Upper lobe of left lung (tissue), 6 donors: ENCODE data around the gene LPXN. TPM values are rescaled to one million over a fixed set of nuclear protein-coding genes. Genes with fewer than 3 reads are reported as not detected.

Experiments
- ATAC-seq, 2 donors: fragments of 200-7000 bp; cut with Tn5 transposase; one replicate each; pipeline ENCODE4 v1.9.1; 2022; ENCODE audit warnings: mild to moderate bottlenecking in 2 of 2, moderate library complexity in 2 of 2; ENCODE audit not compliant: low FRiP score in 2 of 2
- DNase-seq, 2 donors: peaks; one replicate each; pipeline ENCODE4 v3.0.0-alpha.2; 2019 to 2020
- H3K27ac ChIP-seq, 4 donors: fragments of 200-600 bp; sonication (generic); one replicate each; pipeline ENCODE4 v1.5.1; 2016 to 2019
- H3K27me3 ChIP-seq, 4 donors: fragments of 200-600 bp; sonication (generic); one replicate each; pipeline ENCODE4 v1.5.1; 2017 to 2019
- H3K36me3 ChIP-seq, 4 donors: fragments of 200-600 bp; sonication (generic); one replicate each; pipeline ENCODE4 v1.5.1; 2016 to 2019
- H3K4me1 ChIP-seq, 4 donors: fragments of 200-600 bp; sonication (generic); one replicate each; pipeline ENCODE4 v1.5.1; 2018 to 2019
- H3K4me3 ChIP-seq, 4 donors: fragments of 200-600 bp; sonication (generic); one replicate each; pipeline ENCODE4 v1.5.1; 2017 to 2019; ENCODE audit warnings: mild to moderate bottlenecking in 2 of 4, moderate library complexity in 1 of 4
- H3K9me3 ChIP-seq, 4 donors: fragments of 200-600 bp; sonication (generic); one replicate each; pipeline ENCODE4 v1.5.1; 2018 to 2019
- CTCF ChIP-seq, 6 experiments: fragments of 450-650 bp in 4 of 6; fragments of 200-600 bp in 2 of 6; sonication (generic) in 2 of 6; IDR thresholded peaks; one replicate each; pipeline ENCODE4 v1.5.1; 2016 to 2019; ENCODE audit warnings: antibody characterized with exemption in 6 of 6
- EP300 ChIP-seq, 4 donors: sonication (generic); formaldehyde crosslinking; IDR thresholded peaks; one replicate each; pipeline ENCODE4 v1.5.1; 2017; ENCODE audit warnings: antibody characterized with exemption in 4 of 4, control low read depth in 2 of 4
- POLR2A ChIP-seq, 4 donors: fragments of 450-650 bp; IDR thresholded peaks; one replicate each; pipeline ENCODE4 v1.5.1; 2016 to 2017; ENCODE audit warnings: antibody characterized with exemption in 4 of 4, mild to moderate bottlenecking in 2 of 4
- POLR2AphosphoS5 ChIP-seq, 2 donors: sonication (generic); formaldehyde crosslinking; IDR thresholded peaks; one replicate each; pipeline ENCODE4 v1.5.1; 2017; ENCODE audit warnings: antibody characterized with exemption in 2 of 2
- WGBS, 2 donors: methylation state at CpG; one replicate each; pipeline ENCODE4 v1.1.5; 2017 to 2018; 5-methylcytosine and 5-hydroxymethylcytosine counted together
- total RNA-seq, 6 donors: library from RNA; depleted of rRNA in 4 of 6; stranded (reverse); fragments of >200 nt in 4 of 6; gene quantifications; one replicate each; pipeline versions ENCODE4 v1.1.0 to v1.2.1, GENCODE V29; 2016 to 2021
- donor health status: DM: no; HTN: no; CAD: no; lungs with moderate emphysema.
- donor health status: DM: no; HTN: yes; CAD: no; lungs with severe emphysema.

Gene LPXN
- total RNA-seq, 6 donors from 2014 or later, result 17.2 to 52.8 (median 34.1) TPM

GRCh38 chr11:58596621-58597020 is 21.0 kb upstream of the LPXN start:
- TF ChIP-seq CTCF (IDR thresholded peaks at IDR 0.05) (no peak), POLR2AphosphoS5 (IDR thresholded peaks at IDR 0.05) (no peak), EP300 (IDR thresholded peaks at IDR 0.05) (no peak), POLR2A (IDR thresholded peaks at IDR 0.05) (no peak)
- Histone ChIP-seq H3K36me3 (peaks cover 0 to 12% (median 0%) of the 10 kb centered on the region in 4 donors), H3K27me3 (no peaks in the 10 kb centered on the region), H3K4me1 (peaks cover 0 to 10% (median 0%) of the 10 kb centered on the region in 4 donors), H3K9me3 (no peaks in the 10 kb centered on the region), H3K27ac (no peak overlapping the region), H3K4me3 (no peak overlapping the region)
- no peak for DNase-seq
- WGBS, 2 donors, result 87 to 91% methylated on average over 3 of the region's 3 CpGs
- ATAC-seq, result no peak

GRCh38 chr11:58594826-58595225 is 19.2 kb upstream of the LPXN start:
- 66 to 84% methylated on average over 4 of the region's 4 CpGs for WGBS, 2 donors
- TF ChIP-seq POLR2AphosphoS5 (IDR thresholded peaks at IDR 0.05), result no peak
- no peak for TF ChIP-seq EP300 (IDR thresholded peaks at IDR 0.05)
- no peak for TF ChIP-seq CTCF (IDR thresholded peaks at IDR 0.05)
- no peak for TF ChIP-seq POLR2A (IDR thresholded peaks at IDR 0.05)
- Histone ChIP-seq H3K9me3 (no peaks in the 10 kb centered on the region), H3K4me3 (no peak overlapping the region), H3K4me1 (peaks cover 0 to 6% (median 0%) of the 10 kb centered on the region in 4 donors), H3K27ac (no peak overlapping the region), H3K36me3 (peaks cover 0 to 12% (median 0%) of the 10 kb centered on the region in 4 donors), H3K27me3 (no peaks in the 10 kb centered on the region)
- ATAC-seq (no peak), DNase-seq (no peak)

GRCh38 chr11:58592760-58593472 is 17.3 kb upstream of the LPXN start:
- DNase-seq (no peak), ATAC-seq (no peak)
- Histone ChIP-seq H3K27ac (no peak overlapping the region), H3K4me1 (peaks cover 0 to 6% (median 0%) of the 10 kb centered on the region in 4 donors), H3K27me3 (no peaks in the 10 kb centered on the region), H3K4me3 (no peak overlapping the region), H3K9me3 (no peaks in the 10 kb centered on the region), H3K36me3 (peaks cover 0 to 19% (median 2%) of the 10 kb centered on the region in 4 donors)
- 89 to 91% methylated on average over 5 of the region's 5 CpGs for WGBS, 2 donors
- no peak for TF ChIP-seq POLR2A (IDR thresholded peaks at IDR 0.05)
- no peak for TF ChIP-seq POLR2AphosphoS5 (IDR thresholded peaks at IDR 0.05)
- TF ChIP-seq EP300 (IDR thresholded peaks at IDR 0.05), result no peak
- TF ChIP-seq CTCF (IDR thresholded peaks at IDR 0.05), result no peak

GRCh38 chr11:58591659-58592058 is 16.0 kb upstream of the LPXN start:
- no peak overlapping the region for H3K4me3 ChIP-seq
- peaks cover 0 to 6% (median 3%) of the 10 kb centered on the region in 4 donors for H3K4me1 ChIP-seq
- ATAC-seq, result no peak
- no peak for TF ChIP-seq CTCF (IDR thresholded peaks at IDR 0.05)
- TF ChIP-seq POLR2AphosphoS5 (IDR thresholded peaks at IDR 0.05), result no peak
- TF ChIP-seq POLR2A (IDR thresholded peaks at IDR 0.05), result no peak
- no peak for TF ChIP-seq EP300 (IDR thresholded peaks at IDR 0.05)
- no peak for DNase-seq
- H3K27me3 ChIP-seq, result no peaks in the 10 kb centered on the region
- WGBS, 2 donors, result 88 to 98% methylated on average over 3 of the region's 3 CpGs
- peaks cover 0 to 24% (median 2%) of the 10 kb centered on the region in 4 donors for H3K36me3 ChIP-seq
- no peaks in the 10 kb centered on the region for H3K9me3 ChIP-seq
- no peak overlapping the region for H3K27ac ChIP-seq

GRCh38 chr11:58586998-58587397 is 11.3 kb upstream of the LPXN start:
- 76 to 78% methylated on average over 2 of the region's 2 CpGs for WGBS, 2 donors
- Histone ChIP-seq H3K9me3 (no peaks in the 10 kb centered on the region), H3K36me3 (peaks cover 0 to 22% (median 2%) of the 10 kb centered on the region in 4 donors), H3K27me3 (no peaks in the 10 kb centered on the region), H3K27ac (no peak overlapping the region), H3K4me3 (no peak overlapping the region), H3K4me1 (peaks cover 0 to 22% (median 17%) of the 10 kb centered on the region in 4 donors)
- no peak for DNase-seq
- ATAC-seq, result no peak
- TF ChIP-seq POLR2A (IDR thresholded peaks at IDR 0.05), result no peak
- TF ChIP-seq POLR2AphosphoS5 (IDR thresholded peaks at IDR 0.05), result no peak
- TF ChIP-seq EP300 (IDR thresholded peaks at IDR 0.05), result no peak
- no peak for TF ChIP-seq CTCF (IDR thresholded peaks at IDR 0.05)
